ENCODE measurements around the gene MB. TPM values are rescaled to one million over a fixed set of nuclear protein-coding genes. Genes with fewer than 3 reads are reported as not detected.
"Not testable (repeated sequence)": the region's sequence is repeated elsewhere in the genome, so short reads cannot be mapped to it uniquely, and the experiment has no call there.

MB gene
- total RNA-seq, result 0.13 TPM in 1 of 2 replicates, not detected in the other

DNA sequence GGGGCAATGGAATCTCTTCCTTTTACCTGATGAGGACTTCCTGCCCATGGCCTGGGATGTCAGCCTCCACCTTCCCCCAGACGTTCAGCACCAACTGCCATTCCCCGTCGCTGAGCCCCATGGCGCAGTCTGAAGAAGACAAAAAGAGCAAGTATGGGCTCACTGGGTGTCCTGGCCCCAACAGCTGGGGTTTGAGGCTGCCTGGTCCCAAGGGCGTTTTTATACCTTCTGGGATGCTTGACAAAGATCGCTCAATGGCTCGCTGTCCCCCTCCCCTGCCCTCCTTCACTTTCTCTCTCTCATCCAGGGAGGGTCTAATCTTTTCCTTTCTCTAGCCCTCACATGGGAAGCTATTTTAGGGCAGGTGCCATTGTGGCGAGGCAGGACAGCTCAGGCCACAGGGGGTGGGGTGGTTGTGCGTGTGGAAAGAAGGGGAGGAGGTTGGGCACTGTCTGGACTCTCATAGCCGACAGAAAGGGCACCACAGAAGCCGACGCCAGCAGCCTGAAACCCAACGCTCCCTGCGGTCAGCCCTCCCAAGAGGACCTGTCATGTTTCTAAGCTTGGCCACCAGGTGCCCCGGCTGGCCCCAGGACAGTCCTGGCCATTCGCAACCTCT is at the start of gene MB:
Gene MB (minus strand): TSS at position 193 of the 619 bp plus-strand sequence. CDS start 72 bp downstream, at position 121.
- Histone ChIP-seq H3K4me3 (ENCODE audit: low read depth, low read length) (no peak within 1 kb of the TSS), H3K36me3 (ENCODE audit: control insufficient read depth, insufficient read depth, low read length) (no peaks in the 10 kb centered on the region), H3K27me3 (ENCODE audit: control insufficient read depth, insufficient read depth, low read length) (no peaks in the 10 kb centered on the region)
- TF ChIP-seq, protein P1, sequence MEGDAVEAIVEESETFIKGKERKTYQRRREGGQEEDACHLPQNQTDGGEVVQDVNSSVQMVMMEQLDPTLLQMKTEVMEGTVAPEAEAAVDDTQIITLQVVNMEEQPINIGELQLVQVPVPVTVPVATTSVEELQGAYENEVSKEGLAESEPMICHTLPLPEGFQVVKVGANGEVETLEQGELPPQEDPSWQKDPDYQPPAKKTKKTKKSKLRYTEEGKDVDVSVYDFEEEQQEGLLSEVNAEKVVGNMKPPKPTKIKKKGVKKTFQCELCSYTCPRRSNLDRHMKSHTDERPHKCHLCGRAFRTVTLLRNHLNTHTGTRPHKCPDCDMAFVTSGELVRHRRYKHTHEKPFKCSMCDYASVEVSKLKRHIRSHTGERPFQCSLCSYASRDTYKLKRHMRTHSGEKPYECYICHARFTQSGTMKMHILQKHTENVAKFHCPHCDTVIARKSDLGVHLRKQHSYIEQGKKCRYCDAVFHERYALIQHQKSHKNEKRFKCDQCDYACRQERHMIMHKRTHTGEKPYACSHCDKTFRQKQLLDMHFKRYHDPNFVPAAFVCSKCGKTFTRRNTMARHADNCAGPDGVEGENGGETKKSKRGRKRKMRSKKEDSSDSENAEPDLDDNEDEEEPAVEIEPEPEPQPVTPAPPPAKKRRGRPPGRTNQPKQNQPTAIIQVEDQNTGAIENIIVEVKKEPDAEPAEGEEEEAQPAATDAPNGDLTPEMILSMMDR (IDR thresholded peaks at IDR 0.05; ENCODE audit: insufficient read depth, low read length, severe bottlenecking), result no peak
- DNase-seq (ENCODE audit: low read depth), result no peak
- FAIRE-seq, result no peak

DNA sequence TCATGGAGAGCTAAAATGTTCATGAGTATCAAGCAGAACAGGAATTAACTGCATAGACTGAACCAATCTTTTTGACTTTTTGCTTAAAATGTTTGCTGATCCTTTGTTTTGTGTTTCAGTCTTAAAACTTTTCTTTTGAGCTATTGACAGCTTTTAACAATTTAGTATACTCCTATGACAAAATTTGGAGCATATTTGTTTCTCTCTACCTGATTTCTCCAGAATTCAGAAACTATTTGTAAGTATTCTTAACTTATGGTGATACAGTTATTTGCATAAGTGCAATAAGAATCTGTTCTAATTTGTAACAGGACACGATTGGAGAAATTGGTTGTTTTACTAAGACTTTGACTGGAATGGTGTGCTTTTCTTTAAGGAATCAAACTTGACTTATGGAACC is 49.6 kb upstream of the MB start:
- not testable (repeated sequence) for H3K27me3 ChIP-seq (ENCODE audit: control insufficient read depth, insufficient read depth, low read length); H3K36me3 ChIP-seq (ENCODE audit: control insufficient read depth, insufficient read depth, low read length); H3K4me3 ChIP-seq (ENCODE audit: low read depth, low read length); DNase-seq (ENCODE audit: low read depth); FAIRE-seq

DNA sequence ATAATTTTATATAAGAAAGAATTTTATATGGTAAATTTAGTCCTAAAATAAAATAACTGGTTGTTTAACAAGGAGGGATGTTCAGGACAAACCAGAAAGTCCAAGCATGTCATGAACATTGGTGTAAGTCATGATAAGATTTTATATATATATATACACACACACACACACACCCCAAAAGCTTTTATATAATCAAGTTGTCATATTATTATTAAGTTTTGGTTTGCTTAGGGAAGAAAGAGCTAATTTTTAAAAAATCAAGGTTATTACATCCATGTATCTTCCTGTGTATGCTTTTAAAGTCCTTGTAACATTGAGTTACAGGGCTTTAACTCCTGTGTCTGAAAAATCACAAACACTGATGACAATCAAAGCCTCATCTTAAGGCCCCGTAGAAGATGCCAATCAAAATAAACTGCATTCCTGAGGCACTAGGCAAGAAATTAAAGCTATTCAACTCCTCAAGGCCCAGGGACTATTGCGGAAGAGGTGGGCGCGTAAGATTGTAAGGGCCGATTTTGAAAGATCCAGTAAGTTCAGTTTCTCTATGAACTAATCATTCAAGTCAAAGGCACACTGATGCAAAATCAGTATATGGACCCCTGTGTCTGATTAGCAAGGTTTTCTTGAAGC is 47.9 kb upstream of the MB start:
- DNase-seq (ENCODE audit: low read depth), result no peak
- no peak for FAIRE-seq
- TF ChIP-seq, protein P1 (IDR thresholded peaks at IDR 0.05; ENCODE audit: insufficient read depth, low read length, severe bottlenecking), result no peak
- H3K4me3 ChIP-seq (ENCODE audit: low read depth, low read length), result no peak overlapping the region
- H3K36me3 ChIP-seq (ENCODE audit: control insufficient read depth, insufficient read depth, low read length), result no peaks in the 10 kb centered on the region
- H3K27me3 ChIP-seq (ENCODE audit: control insufficient read depth, insufficient read depth, low read length), result no peaks in the 10 kb centered on the region

DNA sequence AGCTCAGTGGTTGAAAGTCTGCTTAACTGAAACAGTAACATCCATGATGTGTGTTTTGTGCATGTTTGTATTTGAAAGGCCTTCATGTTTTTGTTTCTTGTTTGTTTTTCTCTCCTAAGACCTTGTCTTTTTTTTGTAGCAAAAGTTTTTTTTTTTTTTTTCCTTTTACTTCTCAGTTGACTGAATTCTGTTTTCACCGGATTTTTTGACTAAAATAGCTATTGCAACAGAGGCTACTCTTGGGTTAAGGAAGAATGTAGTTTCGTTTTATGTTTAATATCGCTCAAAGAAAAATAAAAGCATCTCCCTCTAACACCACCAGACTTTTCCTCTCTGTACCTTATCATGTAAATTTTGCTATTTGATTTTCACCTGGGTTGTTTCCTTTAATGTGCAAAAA is 46.2 kb upstream of the MB start:
- Histone ChIP-seq H3K27me3 (ENCODE audit: control insufficient read depth, insufficient read depth, low read length) (no peaks in the 10 kb centered on the region), H3K36me3 (ENCODE audit: control insufficient read depth, insufficient read depth, low read length) (peaks cover 4% of the 10 kb centered on the region)

DNA sequence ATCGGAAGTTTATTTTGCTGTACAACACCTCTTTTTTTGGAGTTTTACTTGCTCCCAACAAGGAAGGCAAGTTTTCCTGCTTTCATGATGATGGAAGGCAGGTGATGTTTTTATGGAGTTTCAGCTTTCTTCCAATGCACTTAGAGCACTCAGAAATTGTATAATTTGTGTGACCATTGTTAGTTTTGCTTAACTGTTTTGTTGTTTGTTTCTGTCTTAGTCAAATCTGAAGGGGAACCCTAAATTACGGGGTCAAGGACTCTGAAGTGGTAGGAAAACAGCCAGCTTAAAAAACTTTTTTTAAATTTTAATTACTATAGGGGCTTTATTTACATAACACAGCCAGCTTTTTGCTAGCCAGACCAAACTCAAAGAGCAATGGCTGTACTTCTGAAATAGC is 45.8 kb upstream of the MB start:
- Histone ChIP-seq H3K4me3 (ENCODE audit: low read depth, low read length) (no peak overlapping the region), H3K27me3 (ENCODE audit: control insufficient read depth, insufficient read depth, low read length) (no peaks in the 10 kb centered on the region), H3K36me3 (ENCODE audit: control insufficient read depth, insufficient read depth, low read length) (peaks cover 4% of the 10 kb centered on the region)
- DNase-seq (ENCODE audit: low read depth) (no peak), FAIRE-seq (no peak)
- TF ChIP-seq, protein P1 (IDR thresholded peaks at IDR 0.05; ENCODE audit: insufficient read depth, low read length, severe bottlenecking), result no peak

More for the DNA sequence above, 46.2 kb upstream of the MB start:
- TF ChIP-seq, protein P1 (IDR thresholded peaks at IDR 0.05; ENCODE audit: insufficient read depth, low read length, severe bottlenecking), result no peak
- no peak for FAIRE-seq
- H3K4me3 ChIP-seq (ENCODE audit: low read depth, low read length), result no peak overlapping the region
- DNase-seq (ENCODE audit: low read depth), result no peak

DNA sequence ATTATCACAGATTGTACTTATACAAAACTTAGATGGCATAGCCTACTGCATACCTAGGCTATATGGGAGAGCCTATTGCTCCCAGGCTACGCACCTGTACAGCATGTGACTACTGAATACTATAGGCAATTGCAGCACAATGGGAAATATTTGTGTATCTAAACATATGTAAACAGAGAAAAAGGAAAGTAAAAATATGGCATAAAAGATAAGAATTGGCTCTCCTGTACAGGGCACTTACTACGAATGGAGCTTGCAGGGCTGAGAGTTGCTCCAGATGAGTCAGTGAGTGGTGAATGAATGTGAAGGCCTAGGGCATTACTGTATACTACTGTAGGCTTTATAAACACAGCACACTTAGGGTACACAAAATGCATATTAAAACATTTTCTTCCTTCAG is 44.3 kb upstream of the MB start:
- Histone ChIP-seq H3K27me3 (ENCODE audit: control insufficient read depth, insufficient read depth, low read length) (no peaks in the 10 kb centered on the region), H3K36me3 (ENCODE audit: control insufficient read depth, insufficient read depth, low read length) (peaks cover 6% of the 10 kb centered on the region), H3K4me3 (ENCODE audit: low read depth, low read length) (no peak overlapping the region)
- FAIRE-seq (no peak), DNase-seq (ENCODE audit: low read depth) (peak; percentile 43)
- TF ChIP-seq, protein P1 (IDR thresholded peaks at IDR 0.05; ENCODE audit: insufficient read depth, low read length, severe bottlenecking), result no peak
